ENCODE results near the gene PHF14. TPM values are rescaled to one million over a fixed set of nuclear protein-coding genes. Genes with fewer than 3 reads are reported as not detected.

Gene PHF14
- total RNA-seq, 2 donors from 2014 or later = 11.9 to 28.3 TPM

DNA sequence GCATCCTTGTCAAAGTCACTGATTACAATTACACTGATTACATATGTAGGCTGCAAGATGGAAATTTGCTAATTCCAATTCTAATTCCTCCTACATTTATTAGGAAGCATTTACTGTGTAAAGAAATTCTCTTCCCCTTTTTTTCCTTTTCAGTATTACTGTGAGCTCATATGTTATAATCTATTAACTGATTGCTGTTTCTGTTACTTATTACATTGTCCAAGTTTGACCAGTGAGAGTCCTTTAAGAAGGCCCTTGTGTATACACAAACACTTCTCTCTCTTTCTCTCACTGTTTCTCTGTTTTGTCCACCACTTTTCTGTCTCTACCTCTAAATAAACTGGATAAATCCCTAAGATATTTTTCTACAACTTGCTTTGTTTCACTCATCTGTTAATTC lies 31.5 kb downstream of the PHF14 start:
- no peaks in the 10 kb centered on the region for H3K27me3 ChIP-seq
- H3K36me3 ChIP-seq (replicated peaks in 1 of 2; ENCODE audit: insufficient read depth in 1 of 2, low read depth in 2 of 2) = no peaks in the 10 kb centered on the region
- no peaks in the 10 kb centered on the region for H3K4me1 ChIP-seq
- no peaks in the 10 kb centered on the region for H3K9me3 ChIP-seq
- H3K4me3 ChIP-seq = no peak overlapping the region
- intact Hi-C loops (cut with DNase I) = no loop called here
- DNase-seq = no peak
- no peak for ATAC-seq
- H3K27ac ChIP-seq = no peak overlapping the region
- TF ChIP-seq, protein P1, sequence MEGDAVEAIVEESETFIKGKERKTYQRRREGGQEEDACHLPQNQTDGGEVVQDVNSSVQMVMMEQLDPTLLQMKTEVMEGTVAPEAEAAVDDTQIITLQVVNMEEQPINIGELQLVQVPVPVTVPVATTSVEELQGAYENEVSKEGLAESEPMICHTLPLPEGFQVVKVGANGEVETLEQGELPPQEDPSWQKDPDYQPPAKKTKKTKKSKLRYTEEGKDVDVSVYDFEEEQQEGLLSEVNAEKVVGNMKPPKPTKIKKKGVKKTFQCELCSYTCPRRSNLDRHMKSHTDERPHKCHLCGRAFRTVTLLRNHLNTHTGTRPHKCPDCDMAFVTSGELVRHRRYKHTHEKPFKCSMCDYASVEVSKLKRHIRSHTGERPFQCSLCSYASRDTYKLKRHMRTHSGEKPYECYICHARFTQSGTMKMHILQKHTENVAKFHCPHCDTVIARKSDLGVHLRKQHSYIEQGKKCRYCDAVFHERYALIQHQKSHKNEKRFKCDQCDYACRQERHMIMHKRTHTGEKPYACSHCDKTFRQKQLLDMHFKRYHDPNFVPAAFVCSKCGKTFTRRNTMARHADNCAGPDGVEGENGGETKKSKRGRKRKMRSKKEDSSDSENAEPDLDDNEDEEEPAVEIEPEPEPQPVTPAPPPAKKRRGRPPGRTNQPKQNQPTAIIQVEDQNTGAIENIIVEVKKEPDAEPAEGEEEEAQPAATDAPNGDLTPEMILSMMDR (IDR thresholded peaks at IDR 0.05) = no peak
- TF ChIP-seq POLR2A (IDR thresholded peaks at IDR 0.05) = no peak

DNA sequence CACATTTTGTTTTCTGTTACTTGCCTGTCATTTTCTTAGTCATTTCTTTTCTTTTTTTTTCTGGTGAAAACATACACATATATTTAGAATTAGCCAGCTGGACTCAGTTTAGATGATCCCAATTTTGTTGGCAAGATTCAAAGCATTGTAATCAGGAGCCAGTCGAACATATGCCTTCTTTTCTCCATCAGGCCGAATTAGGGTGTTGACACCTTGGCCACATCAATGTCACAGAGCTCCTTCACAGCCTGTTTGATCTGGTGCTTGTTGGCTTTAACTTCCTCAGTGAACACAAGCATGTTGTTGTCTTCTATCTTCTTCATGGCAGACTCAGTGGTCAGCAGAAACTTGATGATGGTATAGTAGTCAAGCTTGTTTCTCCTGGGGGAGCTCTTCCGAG lies 32.6 kb downstream of the PHF14 start:
- Histone ChIP-seq H3K4me3 (no peak overlapping the region), H3K27me3 (no peaks in the 10 kb centered on the region), H3K9me3 (no peaks in the 10 kb centered on the region), H3K4me1 (no peaks in the 10 kb centered on the region), H3K27ac (no peak overlapping the region), H3K36me3 (replicated peaks in 1 of 2; ENCODE audit: insufficient read depth in 1 of 2, low read depth in 2 of 2) (no peaks in the 10 kb centered on the region)
- ATAC-seq (no peak), DNase-seq (no peak)
- intact Hi-C loops (cut with DNase I) = no loop called here
- TF ChIP-seq, protein P1 (IDR thresholded peaks at IDR 0.05) = no peak
- TF ChIP-seq POLR2A (IDR thresholded peaks at IDR 0.05) = no peak
- WGBS, 2 donors = 90 to 91% methylated on average over 3 of the region's 3 CpGs

DNA sequence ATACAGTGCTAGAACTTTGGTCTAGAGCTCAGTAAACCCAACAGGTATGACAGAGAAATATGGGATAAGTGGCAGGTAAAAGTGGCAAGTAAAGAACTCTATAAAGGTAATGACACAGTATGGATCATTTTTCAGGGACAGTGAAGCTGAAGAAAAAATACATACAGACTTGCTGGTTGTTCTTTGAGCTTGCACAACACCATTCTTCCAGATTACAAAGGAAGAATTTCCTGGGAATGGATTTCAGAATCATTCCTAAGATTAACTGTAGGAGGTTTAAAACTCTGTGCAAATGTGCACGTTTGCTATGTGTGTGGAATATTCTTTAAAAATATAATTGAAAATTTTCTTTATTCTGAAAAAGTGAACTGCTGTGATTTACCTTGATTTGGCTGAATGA lies 36.0 kb downstream of the PHF14 start:
- no peaks in the 10 kb centered on the region for H3K9me3 ChIP-seq
- peaks cover 0 to 2% of the 10 kb centered on the region in 2 donors for H3K36me3 ChIP-seq (replicated peaks in 1 of 2; ENCODE audit: insufficient read depth in 1 of 2, low read depth in 2 of 2)
- TF ChIP-seq, protein P1 (IDR thresholded peaks at IDR 0.05) = no peak
- no peak for TF ChIP-seq POLR2A (IDR thresholded peaks at IDR 0.05)
- H3K27ac ChIP-seq = no peak overlapping the region
- no peak overlapping the region for H3K4me3 ChIP-seq
- no peaks in the 10 kb centered on the region for H3K27me3 ChIP-seq
- intact Hi-C loops (cut with DNase I) = no loop called here
- 9 to 20% methylated on average over 1 of the region's 1 CpG for WGBS, 2 donors
- no peaks in the 10 kb centered on the region for H3K4me1 ChIP-seq
- ATAC-seq (no peak), DNase-seq (no peak)

DNA sequence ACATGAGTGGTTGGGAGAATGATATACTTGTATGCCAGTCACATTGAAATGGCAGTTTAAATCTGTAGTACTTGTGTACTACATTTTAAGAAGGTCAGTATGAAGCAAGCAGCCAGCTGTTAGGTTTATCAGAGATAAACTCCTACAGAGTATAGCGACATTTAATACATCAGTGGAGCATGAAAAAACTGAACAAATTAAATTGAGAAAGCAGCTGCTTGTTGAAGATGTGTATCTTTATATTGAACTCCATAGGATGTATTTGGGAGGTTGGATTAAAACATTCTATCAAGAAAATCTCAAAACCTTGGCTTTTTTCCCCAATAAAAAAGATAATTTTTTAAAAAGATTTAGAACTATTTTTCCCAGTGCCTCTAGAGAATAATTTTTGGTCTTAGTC lies 47.8 kb downstream of the PHF14 start:
- Histone ChIP-seq H3K27me3 (no peaks in the 10 kb centered on the region), H3K4me3 (no peak overlapping the region), H3K9me3 (no peaks in the 10 kb centered on the region), H3K27ac (no peak overlapping the region), H3K4me1 (no peaks in the 10 kb centered on the region), H3K36me3 (replicated peaks in 1 of 2; ENCODE audit: insufficient read depth in 1 of 2, low read depth in 2 of 2) (no peaks in the 10 kb centered on the region)
- intact Hi-C loops (cut with DNase I) = no loop called here
- ATAC-seq (no peak), DNase-seq (no peak)
- TF ChIP-seq, protein P1 (IDR thresholded peaks at IDR 0.05) = no peak
- TF ChIP-seq POLR2A (IDR thresholded peaks at IDR 0.05) = no peak
- 83 to 93% methylated on average over 1 of the region's 1 CpG for WGBS, 2 donors

DNA sequence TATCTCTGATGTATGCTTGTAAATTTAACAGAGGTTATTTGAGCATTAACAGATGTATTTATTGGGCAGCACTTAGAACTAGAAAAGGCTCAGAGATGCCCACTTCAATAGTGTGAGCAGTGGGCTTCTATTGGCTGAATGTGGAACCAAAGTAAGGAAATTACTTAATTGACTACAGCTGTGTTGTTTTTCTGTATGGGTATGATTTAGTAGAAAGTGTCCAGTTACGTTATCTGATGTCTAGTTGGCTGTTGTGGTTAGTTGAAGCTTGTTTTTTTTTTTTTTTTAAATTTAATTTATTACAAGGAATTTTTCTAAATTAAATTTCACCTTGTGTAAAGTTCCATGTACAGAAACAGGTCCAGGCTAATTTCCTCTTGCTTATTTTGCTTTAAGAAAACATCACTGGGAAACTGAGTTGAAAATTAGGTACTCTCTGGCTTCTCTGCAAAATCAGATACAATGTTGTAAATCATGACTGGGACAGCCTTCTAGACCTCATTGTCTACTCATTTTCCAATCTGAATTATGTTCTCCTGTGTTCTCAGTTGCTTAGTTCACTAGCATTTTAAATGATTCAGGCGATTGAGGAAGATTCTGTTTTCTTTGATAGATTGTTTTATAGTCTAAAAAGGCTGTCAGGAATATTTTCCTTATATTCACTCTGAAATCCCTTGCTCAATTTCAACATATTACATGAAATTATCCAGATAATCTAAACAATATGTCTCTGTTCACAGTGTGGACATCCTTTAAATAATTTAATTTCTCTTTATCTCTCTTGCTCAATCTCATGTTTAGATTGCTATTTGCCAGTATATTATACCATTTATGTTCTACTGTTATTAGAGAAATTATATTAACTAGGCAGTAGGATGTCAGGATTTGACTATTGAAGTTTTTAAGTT lies 53.0 kb downstream of the PHF14 start:
- DNase-seq (no peak), ATAC-seq (no peak)
- WGBS, 2 donors = 89 to 93% methylated on average over 2 of the region's 2 CpGs
- no peaks in the 10 kb centered on the region for H3K4me1 ChIP-seq
- H3K36me3 ChIP-seq (replicated peaks in 1 of 2; ENCODE audit: insufficient read depth in 1 of 2, low read depth in 2 of 2) = no peaks in the 10 kb centered on the region
- no peak overlapping the region for H3K27ac ChIP-seq
- no peak overlapping the region for H3K4me3 ChIP-seq
- H3K27me3 ChIP-seq = no peaks in the 10 kb centered on the region
- TF ChIP-seq, protein P1 (IDR thresholded peaks at IDR 0.05) = no peak
- no peak for TF ChIP-seq POLR2A (IDR thresholded peaks at IDR 0.05)
- intact Hi-C loops (cut with DNase I) = no loop called here
- no peaks in the 10 kb centered on the region for H3K9me3 ChIP-seq

Data from body of pancreas (tissue), 4 donors.